Calu3 (cell line): ENCODE measurements around the gene PDCD7. TPM values are rescaled to one million over a fixed set of nuclear protein-coding genes. Genes with fewer than 3 reads are reported as not detected.

Experiments
- BruUV-seq: library from RNA; stranded (reverse); fragments of 400-500 nt; replicated peaks from 2 replicates; lab custom pipeline; 2021; lab: Mats Ljungman, UMichigan
- CTCF ChIA-PET: fragments of 300-600 bp; sonication (Branson Sonifier 250); formaldehyde crosslinking; loops from one replicate; lab custom pipeline; 2022; ENCODE audit warnings: antibody characterized with exemption; lab: Charles Lee
- DNase-seq: peaks from one replicate; pipeline ENCODE4 v3.0.0; 2022
- H3K27ac Mint-ChIP-seq: one replicate; pipeline ENCODE4 v1.8.0; 2022; ENCODE audit warnings: mixed read lengths; ENCODE audit not compliant: unreplicated experiment
- H3K27me3 Mint-ChIP-seq: one replicate; pipeline ENCODE4 v1.8.0; 2022; ENCODE audit warnings: mixed read lengths; ENCODE audit not compliant: unreplicated experiment
- H3K36me3 Mint-ChIP-seq: one replicate; pipeline ENCODE4 v1.8.0; 2022; ENCODE audit warnings: mild to moderate bottlenecking, moderate library complexity, mixed read lengths; ENCODE audit not compliant: insufficient read depth, unreplicated experiment
- H3K4me1 Mint-ChIP-seq: one replicate; pipeline ENCODE4 v1.8.0; 2022; ENCODE audit warnings: mild to moderate bottlenecking, low read depth, mixed read lengths; ENCODE audit not compliant: unreplicated experiment
- H3K4me3 Mint-ChIP-seq: one replicate; pipeline ENCODE4 v1.8.0; 2022; ENCODE audit warnings: mild to moderate bottlenecking, low read depth, moderate library complexity, mixed read lengths; ENCODE audit not compliant: unreplicated experiment
- H3K9me3 Mint-ChIP-seq: one replicate; pipeline ENCODE4 v1.8.0; 2022; ENCODE audit warnings: low read depth, mixed read lengths; ENCODE audit not compliant: unreplicated experiment
- intact Hi-C: fragments of 100-400 bp; cut with micrococcal nuclease; formaldehyde crosslinking; loops from one replicate; pipeline ENCODE4 v1.10.0; 2022; ENCODE audit not compliant: unreplicated experiment
- total RNA-seq: library from RNA; stranded (reverse); gene quantifications from 2 replicates; pipeline ENCODE4 v1.2.3, GENCODE V29; 2022
- TF ChIP-seq, protein P1 (sequence below): fragments of 200-600 bp; IDR thresholded peaks from one replicate; pipeline ENCODE4 v1.8.0; 2022; ENCODE audit warnings: antibody characterized with exemption; ENCODE audit not compliant: unreplicated experiment

Gene PDCD7
- total RNA-seq, 1 experiment from 2014 or later: 26.4 TPM

DNA sequence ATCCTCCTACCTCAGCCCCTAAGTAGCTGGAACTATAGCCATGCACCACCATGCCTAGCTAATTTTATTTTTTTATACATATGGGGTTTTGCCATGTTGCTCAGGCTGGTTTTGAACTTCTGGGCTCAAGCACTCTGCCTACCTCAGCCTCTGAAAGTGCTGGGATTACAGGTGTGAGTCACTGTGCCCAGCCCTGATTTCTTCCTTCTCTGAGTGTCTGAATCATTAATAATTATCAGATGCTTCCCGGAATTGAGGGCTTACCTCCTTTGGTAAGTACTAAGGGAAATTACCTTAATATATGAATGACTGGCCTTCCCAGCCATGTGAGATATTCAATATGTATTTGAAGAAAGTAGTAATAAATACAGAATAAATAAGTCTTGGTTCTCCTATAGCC is 44.3 kb upstream of the PDCD7 start:
- Mint-ChIP-seq H3K9me3 (no peaks in the 10 kb centered on the region), H3K36me3 (peaks cover 44% of the 10 kb centered on the region), H3K4me1 (peaks cover 16% of the 10 kb centered on the region), H3K27me3 (no peaks in the 10 kb centered on the region), H3K4me3 (no peak overlapping the region), H3K27ac (no peak overlapping the region)
- BruUV-seq: no TSS peak
- intact Hi-C loops: no loop called here
- peak; percentile 58 for DNase-seq
- CTCF ChIA-PET: interaction anchor here (0.7 kb wide), 1 partner anchor 144 kb away, joined by 3 read pairs; no protein-coding TSS in a partner anchor
- TF ChIP-seq, protein P1, sequence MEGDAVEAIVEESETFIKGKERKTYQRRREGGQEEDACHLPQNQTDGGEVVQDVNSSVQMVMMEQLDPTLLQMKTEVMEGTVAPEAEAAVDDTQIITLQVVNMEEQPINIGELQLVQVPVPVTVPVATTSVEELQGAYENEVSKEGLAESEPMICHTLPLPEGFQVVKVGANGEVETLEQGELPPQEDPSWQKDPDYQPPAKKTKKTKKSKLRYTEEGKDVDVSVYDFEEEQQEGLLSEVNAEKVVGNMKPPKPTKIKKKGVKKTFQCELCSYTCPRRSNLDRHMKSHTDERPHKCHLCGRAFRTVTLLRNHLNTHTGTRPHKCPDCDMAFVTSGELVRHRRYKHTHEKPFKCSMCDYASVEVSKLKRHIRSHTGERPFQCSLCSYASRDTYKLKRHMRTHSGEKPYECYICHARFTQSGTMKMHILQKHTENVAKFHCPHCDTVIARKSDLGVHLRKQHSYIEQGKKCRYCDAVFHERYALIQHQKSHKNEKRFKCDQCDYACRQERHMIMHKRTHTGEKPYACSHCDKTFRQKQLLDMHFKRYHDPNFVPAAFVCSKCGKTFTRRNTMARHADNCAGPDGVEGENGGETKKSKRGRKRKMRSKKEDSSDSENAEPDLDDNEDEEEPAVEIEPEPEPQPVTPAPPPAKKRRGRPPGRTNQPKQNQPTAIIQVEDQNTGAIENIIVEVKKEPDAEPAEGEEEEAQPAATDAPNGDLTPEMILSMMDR: no peak

DNA sequence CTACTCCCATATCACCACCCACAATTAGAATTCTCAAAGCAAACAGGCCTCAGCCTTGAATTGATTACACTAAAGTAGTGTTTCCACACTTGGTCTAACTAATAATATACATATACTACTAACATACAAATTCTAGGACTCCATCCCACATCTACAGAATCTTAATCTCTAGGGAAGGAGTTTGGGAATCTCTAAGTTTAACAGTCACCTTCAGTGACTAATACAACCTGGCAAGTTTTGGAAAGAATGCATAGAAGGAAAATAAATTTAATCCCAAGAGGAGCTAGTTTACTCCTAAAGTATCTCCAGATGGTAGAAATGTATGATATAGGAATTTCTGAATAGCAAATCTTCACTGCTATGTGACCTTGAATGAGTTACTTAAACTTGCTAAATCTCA is 42.4 kb upstream of the PDCD7 start:
- H3K27ac Mint-ChIP-seq: no peak overlapping the region
- H3K9me3 Mint-ChIP-seq: no peaks in the 10 kb centered on the region
- no peak for DNase-seq
- BruUV-seq: no TSS peak
- H3K27me3 Mint-ChIP-seq: no peaks in the 10 kb centered on the region
- intact Hi-C loops: no loop called here
- H3K4me3 Mint-ChIP-seq: no peak overlapping the region
- TF ChIP-seq, protein P1: no peak
- CTCF ChIA-PET: interaction anchor here (0.7 kb wide), 1 partner anchor 698 kb away, joined by 5 read pairs; no protein-coding TSS in a partner anchor
- H3K4me1 Mint-ChIP-seq: peaks cover 17% of the 10 kb centered on the region
- H3K36me3 Mint-ChIP-seq: peaks cover 51% of the 10 kb centered on the region

DNA sequence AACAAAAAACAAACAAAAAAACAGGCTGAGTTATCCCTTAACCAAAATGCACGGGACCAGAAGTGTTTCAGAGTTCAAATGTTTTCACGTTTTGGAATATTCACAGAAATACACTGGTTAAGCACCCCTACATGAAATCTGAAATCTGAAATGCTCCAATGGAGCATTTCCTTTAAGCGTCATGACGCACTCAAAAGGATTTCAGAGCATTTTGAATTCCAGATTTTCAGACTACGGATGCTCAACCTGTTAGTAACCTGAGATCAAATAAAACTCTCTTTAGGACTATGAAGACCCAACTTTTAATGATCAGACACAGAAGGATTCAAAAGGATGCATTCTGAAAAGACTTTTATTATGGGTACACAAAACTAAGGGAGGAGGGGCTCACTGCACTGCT is 41.9 kb upstream of the PDCD7 start:
- no peaks in the 10 kb centered on the region for H3K27me3 Mint-ChIP-seq
- no peak overlapping the region for H3K4me3 Mint-ChIP-seq
- DNase-seq: no peak
- TF ChIP-seq, protein P1: no peak
- H3K36me3 Mint-ChIP-seq: peaks cover 47% of the 10 kb centered on the region
- H3K9me3 Mint-ChIP-seq: no peaks in the 10 kb centered on the region
- BruUV-seq: no TSS peak
- H3K4me1 Mint-ChIP-seq: peaks cover 17% of the 10 kb centered on the region
- intact Hi-C loops: no loop called here
- no peak overlapping the region for H3K27ac Mint-ChIP-seq
- CTCF ChIA-PET: no interaction called here

DNA sequence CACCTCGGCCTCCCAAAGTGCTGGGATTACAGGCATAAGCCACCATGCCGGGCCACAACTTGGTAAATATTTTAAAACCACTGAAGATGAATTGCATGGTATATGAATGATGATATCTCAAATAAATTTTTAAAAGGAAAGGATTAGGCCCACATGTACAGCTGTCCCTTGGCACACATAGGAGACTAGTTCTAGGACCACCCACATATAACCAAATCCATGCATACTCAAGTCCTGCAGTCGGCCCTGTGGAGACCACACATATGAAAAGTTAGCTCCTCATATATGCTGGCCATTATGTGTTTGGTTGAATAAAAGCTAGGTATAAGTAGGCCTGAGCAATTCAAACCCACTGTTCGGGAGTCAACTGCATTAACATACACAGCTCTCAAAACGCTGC is 40.9 kb upstream of the PDCD7 start:
- CTCF ChIA-PET: no interaction called here
- TF ChIP-seq, protein P1: no peak
- H3K27me3 Mint-ChIP-seq: no peaks in the 10 kb centered on the region
- H3K4me3 Mint-ChIP-seq: no peak overlapping the region
- no TSS peak for BruUV-seq
- H3K27ac Mint-ChIP-seq: no peak overlapping the region
- intact Hi-C loops: no loop called here
- no peaks in the 10 kb centered on the region for H3K9me3 Mint-ChIP-seq
- H3K4me1 Mint-ChIP-seq: peaks cover 17% of the 10 kb centered on the region
- H3K36me3 Mint-ChIP-seq: peaks cover 47% of the 10 kb centered on the region
- no peak for DNase-seq
